ENCODE results near the gene LAYN. TPM values are rescaled to one million over a fixed set of nuclear protein-coding genes. Genes with fewer than 3 reads are reported as not detected.

Gene LAYN
- total RNA-seq, 1 donor from 2014 or later = 0.98 TPM

DNA sequence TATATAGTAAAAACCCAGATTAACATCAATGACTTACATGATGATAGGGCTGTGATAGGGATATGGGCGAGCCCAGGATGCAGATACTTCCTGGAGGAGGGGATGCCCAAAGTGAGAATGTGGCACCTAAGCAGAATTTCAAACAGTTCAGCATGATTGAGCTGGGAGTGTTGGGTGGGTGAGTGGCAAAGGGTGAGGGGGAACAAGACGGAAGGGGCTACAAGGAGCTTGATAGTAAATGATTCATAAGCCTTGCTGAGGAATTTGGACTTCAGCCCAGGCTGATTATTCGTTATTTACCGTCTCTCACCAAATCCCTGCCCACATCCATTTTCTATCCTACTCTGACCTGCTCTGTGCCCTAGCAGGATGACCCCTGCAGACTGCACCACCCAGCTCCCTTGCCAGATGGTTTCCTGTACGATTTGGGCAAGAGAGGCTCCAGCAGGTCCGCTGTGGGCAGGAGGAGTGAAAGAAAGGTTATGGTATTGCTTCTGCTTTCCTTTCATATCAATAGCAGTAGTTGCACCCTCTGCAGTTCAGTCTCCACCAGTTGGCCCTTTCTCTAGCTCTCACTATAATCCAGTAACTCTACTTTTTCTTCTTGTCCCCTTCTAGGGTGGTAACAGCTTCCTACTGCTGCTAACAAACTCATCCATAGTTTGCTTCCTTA lies 31.4 kb downstream of the LAYN start:
- no peaks in the 10 kb centered on the region for H3K36me3 Mint-ChIP-seq (ENCODE audit: unreplicated experiment)
- no peak for TF ChIP-seq CTCF (IDR thresholded peaks at IDR 0.05; ENCODE audit: partially characterized antibody, unreplicated experiment)
- H3K9me3 Mint-ChIP-seq (ENCODE audit: unreplicated experiment) = no peaks in the 10 kb centered on the region
- no peaks in the 10 kb centered on the region for H3K27me3 Mint-ChIP-seq (ENCODE audit: unreplicated experiment)
- H3K27ac Mint-ChIP-seq (ENCODE audit: unreplicated experiment) = no peak overlapping the region
- H3K4me3 Mint-ChIP-seq (ENCODE audit: unreplicated experiment) = no peak overlapping the region
- H3K4me1 Mint-ChIP-seq (ENCODE audit: low read depth, unreplicated experiment) = peaks cover 9% of the 10 kb centered on the region
- DNase-seq = no peak

GRCh38 chr11:111572581-111572980 lies 32.1 kb downstream of the LAYN start:
- H3K4me1 Mint-ChIP-seq (ENCODE audit: low read depth, unreplicated experiment) = peaks cover 9% of the 10 kb centered on the region
- no peak for TF ChIP-seq CTCF (IDR thresholded peaks at IDR 0.05; ENCODE audit: partially characterized antibody, unreplicated experiment)
- H3K36me3 Mint-ChIP-seq (ENCODE audit: unreplicated experiment) = no peaks in the 10 kb centered on the region
- DNase-seq = no peak
- H3K27ac Mint-ChIP-seq (ENCODE audit: unreplicated experiment) = no peak overlapping the region
- no peaks in the 10 kb centered on the region for H3K9me3 Mint-ChIP-seq (ENCODE audit: unreplicated experiment)
- H3K4me3 Mint-ChIP-seq (ENCODE audit: unreplicated experiment) = no peak overlapping the region
- no peaks in the 10 kb centered on the region for H3K27me3 Mint-ChIP-seq (ENCODE audit: unreplicated experiment)

DNA sequence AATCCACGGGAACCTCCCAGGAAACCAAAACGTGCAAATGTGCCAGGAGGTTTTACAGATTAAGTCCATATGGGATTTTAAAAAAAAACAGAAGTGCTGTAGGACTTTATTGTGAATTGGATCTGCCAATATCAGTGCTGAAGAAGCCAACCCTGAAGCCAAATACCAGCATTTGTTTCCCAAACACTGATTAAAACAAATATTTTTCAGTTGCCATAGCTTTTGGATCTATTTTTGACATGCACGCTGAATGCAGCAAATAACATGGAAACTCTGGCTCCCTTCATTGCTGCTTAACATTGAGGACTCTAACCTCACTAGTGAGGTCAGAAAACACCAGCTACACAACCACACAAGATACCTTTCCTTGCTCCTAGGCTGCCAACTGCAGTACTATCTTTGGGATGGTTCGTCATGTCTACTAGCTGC lies 33.3 kb downstream of the LAYN start:
- Mint-ChIP-seq H3K4me3 (ENCODE audit: unreplicated experiment) (no peak overlapping the region), H3K9me3 (ENCODE audit: unreplicated experiment) (no peaks in the 10 kb centered on the region), H3K4me1 (ENCODE audit: low read depth, unreplicated experiment) (peaks cover 9% of the 10 kb centered on the region), H3K27me3 (ENCODE audit: unreplicated experiment) (no peaks in the 10 kb centered on the region), H3K36me3 (ENCODE audit: unreplicated experiment) (no peaks in the 10 kb centered on the region), H3K27ac (ENCODE audit: unreplicated experiment) (no peak overlapping the region)
- DNase-seq = no peak
- no peak for TF ChIP-seq CTCF (IDR thresholded peaks at IDR 0.05; ENCODE audit: partially characterized antibody, unreplicated experiment)

GRCh38 chr11:111574373-111575225 lies 34.1 kb downstream of the LAYN start:
- TF ChIP-seq CTCF (IDR thresholded peaks at IDR 0.05; ENCODE audit: partially characterized antibody, unreplicated experiment) = no peak
- Mint-ChIP-seq H3K9me3 (ENCODE audit: unreplicated experiment) (no peaks in the 10 kb centered on the region), H3K4me3 (ENCODE audit: unreplicated experiment) (no peak overlapping the region), H3K27me3 (ENCODE audit: unreplicated experiment) (no peaks in the 10 kb centered on the region), H3K36me3 (ENCODE audit: unreplicated experiment) (no peaks in the 10 kb centered on the region), H3K27ac (ENCODE audit: unreplicated experiment) (no peak overlapping the region), H3K4me1 (ENCODE audit: low read depth, unreplicated experiment) (peaks cover 9% of the 10 kb centered on the region)
- DNase-seq = no peak

GRCh38 chr11:111575740-111576139 lies 35.2 kb downstream of the LAYN start:
- no peak for DNase-seq

More at GRCh38 chr11:111575740-111576139, 35.2 kb downstream of the LAYN start:
- Mint-ChIP-seq H3K9me3 (ENCODE audit: unreplicated experiment) (no peaks in the 10 kb centered on the region), H3K27me3 (ENCODE audit: unreplicated experiment) (no peaks in the 10 kb centered on the region), H3K36me3 (ENCODE audit: unreplicated experiment) (no peaks in the 10 kb centered on the region), H3K4me1 (ENCODE audit: low read depth, unreplicated experiment) (peaks cover under 1% of the 10 kb centered on the region), H3K27ac (ENCODE audit: unreplicated experiment) (no peak overlapping the region), H3K4me3 (ENCODE audit: unreplicated experiment) (no peak overlapping the region)
- no peak for TF ChIP-seq CTCF (IDR thresholded peaks at IDR 0.05; ENCODE audit: partially characterized antibody, unreplicated experiment)

Data from glutamatergic neuron (in vitro differentiated cells).